IMR-90 (cell line): Measurements from ENCODE around the gene LSG1. TPM values are rescaled to one million over a fixed set of nuclear protein-coding genes. Genes with fewer than 3 reads are reported as not detected.

Experiments used
- ATAC-seq: fragments of 200-7000 bp; cut with Tn5 transposase; 2 replicates; pipeline ENCODE4 v1.9.1; 2020; ENCODE audit warnings: low read depth, mild to moderate bottlenecking, moderate library complexity
- BruUV-seq: library from RNA; stranded (reverse); fragments of 400-500 nt; replicated peaks from 2 replicates; lab custom pipeline; 2021; lab: Mats Ljungman, UMichigan
- CTCF ChIA-PET: fragments of 300-600 bp; formaldehyde crosslinking; extraction: SDS; loops from one replicate; lab custom pipeline; 2021; ENCODE audit warnings: antibody characterized with exemption; lab: Yijun Ruan, JAX
- POLR2A ChIA-PET: fragments of 300-600 bp; sonication (Branson Sonifier 250); formaldehyde crosslinking; loops from one replicate; lab custom pipeline; 2022; ENCODE audit warnings: antibody characterized with exemption; ENCODE audit not compliant: unreplicated experiment; lab: Charles Lee
- DNase-seq: peaks from one replicate; pipeline ENCODE4 v3.0.0; 2013
- H2AFZ ChIP-seq: replicated peaks from 2 replicates; pipeline ENCODE3; 2013; ENCODE audit warnings: low read length, mild to moderate bottlenecking; ENCODE audit not compliant: poor library complexity
- H2AK5ac ChIP-seq: 2 replicates; pipeline ENCODE4 v1.6.1; 2013; ENCODE audit warnings: low read depth, low read length, inconsistent platforms
- H2AK9ac ChIP-seq: replicated peaks from 2 replicates; pipeline ENCODE3; 2013; ENCODE audit warnings: mild to moderate bottlenecking, low read depth, low read length, moderate library complexity; ENCODE audit not compliant: poor library complexity
- H2BK120ac ChIP-seq: 2 replicates; pipeline ENCODE4 v1.6.1; 2013; ENCODE audit warnings: low read depth, low read length, inconsistent platforms
- H2BK15ac ChIP-seq: 3 replicates; pipeline ENCODE4 v1.6.1; 2013; ENCODE audit warnings: low read depth, low read length, inconsistent platforms
- H2BK20ac ChIP-seq: 2 replicates; pipeline ENCODE4 v1.6.1; 2013; ENCODE audit warnings: low read depth, mild to moderate bottlenecking, inconsistent platforms, low read length, moderate library complexity
- H2BK5ac ChIP-seq: 2 replicates; pipeline ENCODE4 v1.6.1; 2013; ENCODE audit warnings: mild to moderate bottlenecking, low read depth, low read length, inconsistent platforms; ENCODE audit not compliant: poor library complexity, severe bottlenecking
- H3K14ac ChIP-seq: replicated peaks from 2 replicates; pipeline ENCODE4 v1.6.1; 2013; ENCODE audit warnings: low read depth, low read length, inconsistent platforms
- H3K18ac ChIP-seq: 2 replicates; pipeline ENCODE4 v1.6.1; 2013; ENCODE audit warnings: low read depth, low read length, control low read depth
- H3K23ac ChIP-seq: 2 replicates; pipeline ENCODE4 v1.6.1; 2013; ENCODE audit warnings: low read depth, low read length, inconsistent platforms
- H3K27ac ChIP-seq: 2 replicates; pipeline ENCODE4 v1.5.1; 2013; ENCODE audit warnings: mild to moderate bottlenecking, control low read depth, low read length; ENCODE audit not compliant: insufficient read depth
- H3K27me3 ChIP-seq: 2 replicates; pipeline ENCODE4 v1.6.1; 2013; ENCODE audit warnings: low read length; ENCODE audit not compliant: control insufficient read depth, insufficient read depth
- H3K36me3 ChIP-seq: 2 replicates; pipeline ENCODE4 v1.6.1; 2013; ENCODE audit warnings: low read length, mixed read lengths; ENCODE audit not compliant: control insufficient read depth, insufficient read depth
- H3K4ac ChIP-seq: 2 replicates; pipeline ENCODE4 v1.6.1; 2013; ENCODE audit warnings: low read depth, low read length, inconsistent platforms
- H3K4me1 ChIP-seq: 2 replicates; pipeline ENCODE4 v1.6.1; 2013; ENCODE audit warnings: low read length, mixed read lengths; ENCODE audit not compliant: control insufficient read depth, insufficient read depth
- H3K4me2 ChIP-seq: 2 replicates; pipeline ENCODE4 v1.6.1; 2013; ENCODE audit warnings: low read depth, mild to moderate bottlenecking, control low read depth, low read length, moderate library complexity
- H3K4me3 ChIP-seq: 2 replicates; pipeline ENCODE4 v1.5.1; 2013; ENCODE audit warnings: low read depth, mild to moderate bottlenecking, control low read depth, low read length, moderate library complexity; ENCODE audit not compliant: insufficient read depth
- H3K56ac ChIP-seq: 2 replicates; pipeline ENCODE4 v1.6.1; 2013; ENCODE audit warnings: low read length, inconsistent platforms; ENCODE audit not compliant: insufficient read depth; ENCODE audit errors: extremely low read depth
- H3K79me1 ChIP-seq, 2 experiments: 2 replicates each; pipeline ENCODE4 v1.6.1; 2013; ENCODE audit warnings: low read length in 2 of 2, inconsistent platforms in 1 of 2, low read depth in 1 of 2
- H3K9ac ChIP-seq: 2 replicates; pipeline ENCODE4 v1.6.1; 2013; ENCODE audit warnings: low read depth, low read length, control low read depth
- H3K9me1 ChIP-seq: 2 replicates; pipeline ENCODE4 v1.6.1; 2013; ENCODE audit warnings: low read length, inconsistent platforms; ENCODE audit not compliant: insufficient read depth
- H3K9me3 ChIP-seq: 2 replicates; pipeline ENCODE4 v1.6.1; 2013; ENCODE audit warnings: low read length; ENCODE audit not compliant: control insufficient read depth, insufficient read depth
- H4K20me1 ChIP-seq: 2 replicates; pipeline ENCODE4 v1.6.1; 2013; ENCODE audit warnings: low read length, inconsistent platforms; ENCODE audit not compliant: insufficient read depth
- H4K5ac ChIP-seq: 2 replicates; pipeline ENCODE4 v1.6.1; 2013; ENCODE audit warnings: mild to moderate bottlenecking, low read depth, low read length, control low read depth
- H4K8ac ChIP-seq, 2 experiments: 2 replicates each; pipeline ENCODE4 v1.6.1; 2013; ENCODE audit warnings: low read depth in 2 of 2, low read length in 2 of 2, control low read depth in 1 of 2, inconsistent platforms in 1 of 2
- H4K91ac ChIP-seq: 2 replicates; pipeline ENCODE4 v1.6.1; 2013; ENCODE audit warnings: low read depth, low read length, inconsistent platforms; ENCODE audit not compliant: insufficient read depth
- BHLHE40 ChIP-seq: fragments of 150-350 bp; IDR thresholded peaks from 2 replicates; pipeline ENCODE4 v1.6.1; 2016; ENCODE audit warnings: mild to moderate bottlenecking, low read depth, low read length
- CEBPB ChIP-seq: IDR thresholded peaks from 2 replicates; pipeline ENCODE4 v1.6.1; 2012; ENCODE audit warnings: low read depth, low read length, improper control_type of control experiment
- CHD1 ChIP-seq: IDR thresholded peaks from 2 replicates; pipeline ENCODE4 v1.6.1; 2012; ENCODE audit warnings: low read depth, low read length, improper control_type of control experiment
- FOS ChIP-seq: fragments of 150-350 bp; IDR thresholded peaks from 2 replicates; pipeline ENCODE4 v1.6.1; 2016; ENCODE audit warnings: low read depth, low read length
- MAFK ChIP-seq: IDR thresholded peaks from 2 replicates; pipeline ENCODE4 v1.6.1; 2012; ENCODE audit warnings: low read depth, low read length, improper control_type of control experiment
- MAZ ChIP-seq: IDR thresholded peaks from 2 replicates; pipeline ENCODE4 v1.6.1; 2012; ENCODE audit warnings: low read depth, mild to moderate bottlenecking, low read length, improper control_type of control experiment, moderate library complexity, borderline replicate concordance
- NFE2L2 ChIP-seq: fragments of 150-350 bp; IDR thresholded peaks from 2 replicates; pipeline ENCODE4 v1.6.1; 2016; ENCODE audit warnings: low read depth, mild to moderate bottlenecking, low read length
- POLR2A ChIP-seq: IDR thresholded peaks from 2 replicates; pipeline ENCODE4 v1.6.1; 2012; ENCODE audit warnings: mild to moderate bottlenecking, low read depth, low read length
- RAD21 ChIP-seq: IDR thresholded peaks from 2 replicates; pipeline ENCODE4 v1.6.1; 2012; ENCODE audit warnings: low read length, improper control_type of control experiment
- RCOR1 ChIP-seq: IDR thresholded peaks from 2 replicates; pipeline ENCODE4 v1.6.1; 2012; ENCODE audit warnings: mild to moderate bottlenecking, low read length, improper control_type of control experiment; ENCODE audit not compliant: insufficient replicate concordance
- RFX5 ChIP-seq: IDR thresholded peaks from 2 replicates; pipeline ENCODE4 v1.8.0; 2012; ENCODE audit warnings: low read depth, mild to moderate bottlenecking, low read length, moderate library complexity
- SMC3 ChIP-seq: fragments of 150-350 bp; IDR thresholded peaks from 2 replicates; pipeline ENCODE4 v1.6.1; 2016; ENCODE audit warnings: low read depth, mild to moderate bottlenecking, antibody characterized with exemption, low read length, moderate library complexity
- WGBS, 2 experiments: methylation state at CpG; one replicate each; pipeline versions ENCODE4 v1.1.5 to v1.1.7; 2013; ENCODE audit warnings: missing lambda C conversion rate in 2 of 2; ENCODE audit not compliant: insufficient read length in 1 of 2; ENCODE audit errors: extremely low coverage in 2 of 2; 5-methylcytosine and 5-hydroxymethylcytosine counted together
- dilution Hi-C: fragments of 300-500 bp; cut with HindIII; formaldehyde crosslinking; loops from one replicate; pipeline ENCODE4 v1.14.3; 2018; ENCODE audit warnings: low sequenced_read_pairs; ENCODE audit not compliant: unreplicated experiment
- in situ Hi-C: fragments of 300-500 bp; cut with MboI; formaldehyde crosslinking; loops from 3 replicates; pipeline ENCODE4 v1.14.3; 2019; ENCODE audit warnings: low sequenced_read_pairs, inconsistent platforms, mixed read lengths
- intact Hi-C: fragments of 100-400 bp; cut with micrococcal nuclease; formaldehyde crosslinking; loops from 2 replicates; pipeline ENCODE4 v1.10.0; 2022
- polyA plus RNA-seq, 3 experiments: library from polyadenylated mRNA; depleted of rRNA; stranded (reverse); fragments of >200 nt; gene quantifications; 2 replicates each; pipeline ENCODE4 v1.2.3, GENCODE V29; 2012; ENCODE audit warnings: low replicate concordance in 1 of 3
- total RNA-seq: library from RNA; depleted of rRNA; stranded (reverse); fragments of >200 nt; gene quantifications from 2 replicates; pipeline ENCODE4 v1.2.3, GENCODE V29; 2012
- TF ChIP-seq, protein P1 (sequence below): fragments of 150-350 bp; IDR thresholded peaks from 2 replicates; pipeline ENCODE4 v1.6.1; 2017; ENCODE audit warnings: mild to moderate bottlenecking, antibody characterized with exemption, low read length, low read depth
- TF ChIP-seq, protein P2 (sequence below): conservative IDR thresholded peaks from 2 replicates; pipeline ENCODE4 v1.5.1; 2012; ENCODE audit warnings: mild to moderate bottlenecking, low read depth, low read length, improper control_type of control experiment
- TF ChIP-seq, protein P3 (sequence below): fragments of 150-350 bp; IDR thresholded peaks from 2 replicates; pipeline ENCODE4 v1.6.1; 2016; ENCODE audit warnings: low read depth, mild to moderate bottlenecking, low read length, moderate library complexity, borderline replicate concordance

Gene LSG1
- total and polyA plus RNA-seq, 2 of the 4 experiments (the other 2 are of a cell fraction): 26.8 to 45.2 TPM

DNA sequence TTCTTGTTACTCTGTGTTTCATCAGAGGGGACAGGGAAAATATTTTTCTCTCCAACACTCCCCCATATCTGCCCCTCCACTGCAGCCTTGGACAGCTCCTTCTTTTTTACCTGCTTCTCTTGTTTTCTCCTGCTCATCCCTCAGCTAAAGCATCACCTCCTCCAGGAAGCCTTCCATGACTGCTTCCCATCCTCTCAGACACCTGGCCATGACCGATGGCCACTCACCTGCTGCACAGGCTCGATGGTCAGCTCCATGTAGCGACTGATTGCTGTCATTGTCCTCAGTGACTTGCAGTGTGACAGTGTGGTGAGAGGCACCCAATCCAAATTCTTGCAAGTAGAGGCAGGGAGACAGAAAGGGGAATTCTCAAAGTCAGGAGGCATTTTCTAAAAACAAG is 61.3 kb downstream of the LSG1 start:
- Histone ChIP-seq H3K4me1 (peaks cover 5% of the 10 kb centered on the region; the same call in 1 of the 2 replicates), H2BK5ac (no peak overlapping the region), H3K4me2 (no peak overlapping the region), H3K9me3 (no peaks in the 10 kb centered on the region), H3K4me3 (no peak overlapping the region), H2AFZ (no peak overlapping the region), H4K91ac (no peak overlapping the region), H3K23ac (no peak overlapping the region), H3K27ac (no peak overlapping the region), H4K20me1 (no peaks in the 10 kb centered on the region), H3K14ac (no peak overlapping the region), H2BK15ac (no peak overlapping the region), H3K79me1 (no peaks in the 10 kb centered on the region; a peak in 1 of 4 replicates), H4K5ac (no peak overlapping the region), H2AK5ac (no peak overlapping the region), H2BK20ac (no peak overlapping the region), H3K4ac (no peak overlapping the region), H3K36me3 (peaks cover 7% of the 10 kb centered on the region), H3K56ac (no peak overlapping the region), H2AK9ac (no peak overlapping the region), H3K9me1 (no peaks in the 10 kb centered on the region; the same call in 1 of the 2 replicates), H3K18ac (no peak overlapping the region), H2BK120ac (no peak overlapping the region), H4K8ac (no peak overlapping the region), H3K9ac (no peak overlapping the region), H3K27me3 (no peaks in the 10 kb centered on the region)
- dilution Hi-C loops: no loop called here
- BruUV-seq: no TSS peak
- in situ Hi-C loops: no loop called here
- DNase-seq (no peak), ATAC-seq (no peak)
- ChIA-PET POLR2A (interaction anchor here (0.5 kb wide), 1 partner anchor 193 kb away, joined by 3 read pairs; no protein-coding TSS in a partner anchor), CTCF (interaction anchor here (1.3 kb wide), 1 partner anchor 16 kb away, joined by 3 read pairs; no protein-coding TSS in a partner anchor)
- intact Hi-C loops: no loop called here
- WGBS, 2 experiments: 93% methylated on average over 3 of the region's 3 CpGs; no CpG with 5 or more reads in 1 of the 2 experiments
- TF ChIP-seq RCOR1 (no peak), RAD21 (no peak), CEBPB (no peak), RFX5 (no peak), SMC3 (no peak), FOS (no peak), BHLHE40 (no peak), MAZ (no peak), NFE2L2 (no peak), MAFK (no peak), CHD1 (no peak), POLR2A (no peak)
- TF ChIP-seq, protein P1, sequence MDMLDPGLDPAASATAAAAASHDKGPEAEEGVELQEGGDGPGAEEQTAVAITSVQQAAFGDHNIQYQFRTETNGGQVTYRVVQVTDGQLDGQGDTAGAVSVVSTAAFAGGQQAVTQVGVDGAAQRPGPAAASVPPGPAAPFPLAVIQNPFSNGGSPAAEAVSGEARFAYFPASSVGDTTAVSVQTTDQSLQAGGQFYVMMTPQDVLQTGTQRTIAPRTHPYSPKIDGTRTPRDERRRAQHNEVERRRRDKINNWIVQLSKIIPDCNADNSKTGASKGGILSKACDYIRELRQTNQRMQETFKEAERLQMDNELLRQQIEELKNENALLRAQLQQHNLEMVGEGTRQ: no peak
- TF ChIP-seq, protein P2, sequence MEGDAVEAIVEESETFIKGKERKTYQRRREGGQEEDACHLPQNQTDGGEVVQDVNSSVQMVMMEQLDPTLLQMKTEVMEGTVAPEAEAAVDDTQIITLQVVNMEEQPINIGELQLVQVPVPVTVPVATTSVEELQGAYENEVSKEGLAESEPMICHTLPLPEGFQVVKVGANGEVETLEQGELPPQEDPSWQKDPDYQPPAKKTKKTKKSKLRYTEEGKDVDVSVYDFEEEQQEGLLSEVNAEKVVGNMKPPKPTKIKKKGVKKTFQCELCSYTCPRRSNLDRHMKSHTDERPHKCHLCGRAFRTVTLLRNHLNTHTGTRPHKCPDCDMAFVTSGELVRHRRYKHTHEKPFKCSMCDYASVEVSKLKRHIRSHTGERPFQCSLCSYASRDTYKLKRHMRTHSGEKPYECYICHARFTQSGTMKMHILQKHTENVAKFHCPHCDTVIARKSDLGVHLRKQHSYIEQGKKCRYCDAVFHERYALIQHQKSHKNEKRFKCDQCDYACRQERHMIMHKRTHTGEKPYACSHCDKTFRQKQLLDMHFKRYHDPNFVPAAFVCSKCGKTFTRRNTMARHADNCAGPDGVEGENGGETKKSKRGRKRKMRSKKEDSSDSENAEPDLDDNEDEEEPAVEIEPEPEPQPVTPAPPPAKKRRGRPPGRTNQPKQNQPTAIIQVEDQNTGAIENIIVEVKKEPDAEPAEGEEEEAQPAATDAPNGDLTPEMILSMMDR: no peak
- TF ChIP-seq, protein P3, sequence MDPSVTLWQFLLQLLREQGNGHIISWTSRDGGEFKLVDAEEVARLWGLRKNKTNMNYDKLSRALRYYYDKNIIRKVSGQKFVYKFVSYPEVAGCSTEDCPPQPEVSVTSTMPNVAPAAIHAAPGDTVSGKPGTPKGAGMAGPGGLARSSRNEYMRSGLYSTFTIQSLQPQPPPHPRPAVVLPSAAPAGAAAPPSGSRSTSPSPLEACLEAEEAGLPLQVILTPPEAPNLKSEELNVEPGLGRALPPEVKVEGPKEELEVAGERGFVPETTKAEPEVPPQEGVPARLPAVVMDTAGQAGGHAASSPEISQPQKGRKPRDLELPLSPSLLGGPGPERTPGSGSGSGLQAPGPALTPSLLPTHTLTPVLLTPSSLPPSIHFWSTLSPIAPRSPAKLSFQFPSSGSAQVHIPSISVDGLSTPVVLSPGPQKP: no peak
